SKM-1 (cell line): ENCODE data around the gene SFI1.
A peak's percentile ranks its signal among the peaks of the same experiment; 100 is the strongest.
"Not testable (repeated sequence)": the region's sequence is repeated elsewhere in the genome, so short reads cannot be mapped to it uniquely, and the experiment has no call there.

Experiments
- DNase-seq: peaks from one replicate; lab custom pipeline; 2025; ENCODE audit not compliant: unreplicated experiment; lab: John Stamatoyannopoulos, UW

SFI1 gene

GRCh38 chr22:31496007-31496734, at the start of gene SFI1:
TSS of gene SFI1 (plus strand) at chr22:31496536. CDS start at chr22:31508285, 11,749 bp downstream.
- peak; percentile 73 for DNase-seq

- no peak for DNase-seq
Observed at GRCh38 chr22:31446767-31447166, 49.6 kb upstream of the SFI1 start.

GRCh38 chr22:31447337-31447736, 49.0 kb upstream of the SFI1 start:
- no peak for DNase-seq

- no peak for DNase-seq
Observed at GRCh38 chr22:31448382-31448781, 48.0 kb upstream of the SFI1 start.

- no peak for DNase-seq
Observed at GRCh38 chr22:31449506-31449905, 46.8 kb upstream of the SFI1 start.

- peak; percentile 4 for DNase-seq
Observed at GRCh38 chr22:31451709-31452571, 44.4 kb upstream of the SFI1 start.

- DNase-seq: no peak
Observed at GRCh38 chr22:31461699-31462098, 34.6 kb upstream of the SFI1 start.

GRCh38 chr22:31465307-31465706, 31.0 kb upstream of the SFI1 start:
- DNase-seq: no peak

- DNase-seq: no peak
Observed at GRCh38 chr22:31474743-31475142, 21.6 kb upstream of the SFI1 start.

- DNase-seq: no peak
Observed at GRCh38 chr22:31475800-31476199, 20.5 kb upstream of the SFI1 start.

GRCh38 chr22:31477329-31477728, 19.0 kb upstream of the SFI1 start:
- DNase-seq: no peak

GRCh38 chr22:31481129-31481528, 15.2 kb upstream of the SFI1 start:
- no peak for DNase-seq

- DNase-seq: not testable (repeated sequence)
Observed at GRCh38 chr22:31482470-31482869, 13.9 kb upstream of the SFI1 start.

- DNase-seq: not testable (repeated sequence)
Observed at GRCh38 chr22:31486369-31486768, 10.0 kb upstream of the SFI1 start.

GRCh38 chr22:31486951-31487350, 9.4 kb upstream of the SFI1 start:
- no peak for DNase-seq

- no peak for DNase-seq
Observed at GRCh38 chr22:31488346-31488883, 7.9 kb upstream of the SFI1 start.

GRCh38 chr22:31488988-31489617, 7.2 kb upstream of the SFI1 start:
- no peak for DNase-seq

- DNase-seq: peak; percentile 51
Observed at GRCh38 chr22:31489632-31490495, 6.5 kb upstream of the SFI1 start, which contains the start of gene EIF4ENIF1. TSS of gene EIF4ENIF1 (minus strand) at chr22:31489842. CDS start at chr22:31488718, 1,124 bp downstream.

GRCh38 chr22:31490496-31490925, 5.8 kb upstream of the SFI1 start:
- peak; percentile 94 for DNase-seq

- DNase-seq: no peak
Observed at GRCh38 chr22:31491218-31491962, 4.9 kb upstream of the SFI1 start.
